Measurements from ENCODE around the gene ELOVL6.

Gene ELOVL6

GRCh38 chr4:110184791-110185155, 13.6 kb downstream of the ELOVL6 start:
- no peak overlapping the region for H3K4me3 ChIP-seq (ENCODE audit: low read depth, low read length)
- TF ChIP-seq, protein P1, sequence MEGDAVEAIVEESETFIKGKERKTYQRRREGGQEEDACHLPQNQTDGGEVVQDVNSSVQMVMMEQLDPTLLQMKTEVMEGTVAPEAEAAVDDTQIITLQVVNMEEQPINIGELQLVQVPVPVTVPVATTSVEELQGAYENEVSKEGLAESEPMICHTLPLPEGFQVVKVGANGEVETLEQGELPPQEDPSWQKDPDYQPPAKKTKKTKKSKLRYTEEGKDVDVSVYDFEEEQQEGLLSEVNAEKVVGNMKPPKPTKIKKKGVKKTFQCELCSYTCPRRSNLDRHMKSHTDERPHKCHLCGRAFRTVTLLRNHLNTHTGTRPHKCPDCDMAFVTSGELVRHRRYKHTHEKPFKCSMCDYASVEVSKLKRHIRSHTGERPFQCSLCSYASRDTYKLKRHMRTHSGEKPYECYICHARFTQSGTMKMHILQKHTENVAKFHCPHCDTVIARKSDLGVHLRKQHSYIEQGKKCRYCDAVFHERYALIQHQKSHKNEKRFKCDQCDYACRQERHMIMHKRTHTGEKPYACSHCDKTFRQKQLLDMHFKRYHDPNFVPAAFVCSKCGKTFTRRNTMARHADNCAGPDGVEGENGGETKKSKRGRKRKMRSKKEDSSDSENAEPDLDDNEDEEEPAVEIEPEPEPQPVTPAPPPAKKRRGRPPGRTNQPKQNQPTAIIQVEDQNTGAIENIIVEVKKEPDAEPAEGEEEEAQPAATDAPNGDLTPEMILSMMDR (IDR thresholded peaks at IDR 0.05; ENCODE audit: low read depth, low read length, missing control alignments): no peak
- no peak for DNase-seq (ENCODE audit: low read depth)

DNA sequence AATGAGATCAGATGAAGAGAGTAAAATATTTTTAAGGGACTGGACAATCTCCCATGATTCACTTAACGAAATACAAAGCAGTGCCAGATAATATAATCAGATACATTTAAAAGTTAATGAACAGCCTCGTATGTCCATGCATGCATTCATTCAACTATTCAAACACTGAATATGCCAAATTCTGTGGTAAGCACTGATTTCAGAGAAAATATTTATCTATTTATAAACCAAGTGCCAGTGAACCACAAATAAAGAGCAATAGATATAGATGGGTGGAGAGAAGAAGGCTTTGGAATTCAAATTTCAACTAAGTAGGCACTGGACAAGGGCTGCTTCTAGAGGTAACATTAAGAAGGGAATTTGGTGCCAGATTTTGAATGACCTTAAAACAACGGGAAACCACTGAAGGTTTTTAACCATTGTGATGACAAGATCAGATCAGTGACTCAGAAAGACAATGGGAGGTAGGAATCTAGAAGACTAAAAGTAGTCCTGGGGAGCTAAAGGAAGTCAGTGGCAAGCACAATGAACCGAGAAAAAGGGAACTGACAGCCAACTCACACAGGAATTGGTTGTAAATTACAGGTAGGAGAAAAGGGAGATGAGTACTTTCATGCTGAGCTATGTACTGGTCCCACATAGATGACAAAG, 14.2 kb downstream of the ELOVL6 start:
- DNase-seq (ENCODE audit: low read depth): no peak

GRCh38 chr4:110183643-110184042, 14.8 kb downstream of the ELOVL6 start:
- TF ChIP-seq, protein P1 (IDR thresholded peaks at IDR 0.05; ENCODE audit: low read depth, low read length, missing control alignments): no peak
- no peak for DNase-seq (ENCODE audit: low read depth)
- H3K4me3 ChIP-seq (ENCODE audit: low read depth, low read length): no peak overlapping the region

More for the DNA sequence above, 14.2 kb downstream of the ELOVL6 start:
- H3K4me3 ChIP-seq (ENCODE audit: low read depth, low read length): no peak overlapping the region
- TF ChIP-seq, protein P1 (IDR thresholded peaks at IDR 0.05; ENCODE audit: low read depth, low read length, missing control alignments): no peak

- TF ChIP-seq, protein P1 (IDR thresholded peaks at IDR 0.05; ENCODE audit: low read depth, low read length, missing control alignments): no peak
- no peak for DNase-seq (ENCODE audit: low read depth)
Observed at GRCh38 chr4:110183058-110183457, 15.4 kb downstream of the ELOVL6 start.

GRCh38 chr4:110181890-110182289, 16.5 kb downstream of the ELOVL6 start:
- TF ChIP-seq, protein P1 (IDR thresholded peaks at IDR 0.05; ENCODE audit: low read depth, low read length, missing control alignments): no peak
- DNase-seq (ENCODE audit: low read depth): no peak
- no peak overlapping the region for H3K4me3 ChIP-seq (ENCODE audit: low read depth, low read length)

More at GRCh38 chr4:110183058-110183457, 15.4 kb downstream of the ELOVL6 start:
- H3K4me3 ChIP-seq (ENCODE audit: low read depth, low read length): no peak overlapping the region

DNA sequence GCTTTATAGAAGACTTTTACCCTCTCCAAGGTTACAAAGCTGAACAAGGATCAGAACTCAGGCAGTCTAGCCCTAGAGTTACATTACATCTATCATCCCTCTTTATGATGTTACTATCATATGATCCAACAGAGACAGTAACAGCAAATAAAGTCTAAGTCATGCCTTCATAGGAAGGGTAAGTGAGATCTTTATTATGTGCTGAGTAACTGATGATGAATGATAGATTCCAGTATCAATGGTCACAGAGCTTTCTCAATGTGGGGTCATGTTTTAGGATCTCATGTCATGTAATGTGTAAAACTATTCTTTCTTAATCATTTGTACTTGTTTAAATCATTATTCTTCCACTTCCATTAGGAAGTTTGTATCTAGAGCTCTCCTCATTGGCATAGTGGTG, 22.8 kb downstream of the ELOVL6 start:
- no peak for DNase-seq (ENCODE audit: low read depth)
- TF ChIP-seq, protein P1 (IDR thresholded peaks at IDR 0.05; ENCODE audit: low read depth, low read length, missing control alignments): no peak
- H3K4me3 ChIP-seq (ENCODE audit: low read depth, low read length): no peak overlapping the region

- no peak for DNase-seq (ENCODE audit: low read depth)
- H3K4me3 ChIP-seq (ENCODE audit: low read depth, low read length): no peak overlapping the region
- TF ChIP-seq, protein P1 (IDR thresholded peaks at IDR 0.05; ENCODE audit: low read depth, low read length, missing control alignments): no peak
Observed at GRCh38 chr4:110172972-110173371, 25.4 kb downstream of the ELOVL6 start.

Measured in GM12864 (cell line).